ENCODE measurements around the gene RNU6-9. TPM values are rescaled to one million over a fixed set of nuclear protein-coding genes. Genes with fewer than 3 reads are reported as not detected.
"Not testable (repeated sequence)": the region's sequence is repeated elsewhere in the genome, so short reads cannot be mapped to it uniquely, and the experiment has no call there.

Gene RNU6-9
- total RNA-seq, 1 donor from 2014 or later, result not detected

DNA sequence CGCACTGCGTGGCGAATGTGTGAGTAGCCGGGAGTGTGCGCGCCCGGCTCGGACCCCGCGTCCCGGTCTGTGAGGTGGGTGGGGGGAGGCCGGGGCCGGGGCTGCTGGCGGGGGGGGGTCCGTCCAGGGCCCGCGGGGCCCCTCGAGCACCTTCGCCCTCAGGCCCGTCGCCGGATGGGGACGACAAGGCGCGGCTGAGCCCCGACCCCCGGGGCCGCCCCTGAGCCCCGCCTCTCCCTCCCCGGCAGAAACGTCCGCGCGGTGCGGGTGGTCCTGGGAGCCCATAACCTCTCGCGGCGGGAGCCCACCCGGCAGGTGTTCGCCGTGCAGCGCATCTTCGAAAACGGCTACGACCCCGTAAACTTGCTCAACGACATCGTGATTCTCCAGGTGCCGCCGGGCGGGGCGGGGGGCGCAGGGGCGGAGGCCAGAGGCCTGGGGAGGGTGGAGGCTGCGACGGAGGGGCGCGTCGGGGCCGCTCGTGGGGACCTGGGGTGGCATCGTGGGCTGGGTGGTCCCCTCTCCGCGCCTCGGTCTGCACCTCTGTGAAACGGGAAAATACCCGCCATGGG, 40.2 kb upstream of the RNU6-9 start:
- H3K27me3 Mint-ChIP-seq (ENCODE audit: unreplicated experiment), result no peaks in the 10 kb centered on the region
- no peak overlapping the region for H3K4me3 Mint-ChIP-seq (ENCODE audit: unreplicated experiment)
- H3K4me1 Mint-ChIP-seq (ENCODE audit: low read depth, unreplicated experiment), result no peaks in the 10 kb centered on the region
- no peak overlapping the region for H3K27ac Mint-ChIP-seq (ENCODE audit: unreplicated experiment)
- DNase-seq, result no peak
- H3K36me3 Mint-ChIP-seq (ENCODE audit: unreplicated experiment), result no peaks in the 10 kb centered on the region
- peaks cover 4% of the 10 kb centered on the region for H3K9me3 Mint-ChIP-seq (ENCODE audit: unreplicated experiment)
- TF ChIP-seq, protein P1, sequence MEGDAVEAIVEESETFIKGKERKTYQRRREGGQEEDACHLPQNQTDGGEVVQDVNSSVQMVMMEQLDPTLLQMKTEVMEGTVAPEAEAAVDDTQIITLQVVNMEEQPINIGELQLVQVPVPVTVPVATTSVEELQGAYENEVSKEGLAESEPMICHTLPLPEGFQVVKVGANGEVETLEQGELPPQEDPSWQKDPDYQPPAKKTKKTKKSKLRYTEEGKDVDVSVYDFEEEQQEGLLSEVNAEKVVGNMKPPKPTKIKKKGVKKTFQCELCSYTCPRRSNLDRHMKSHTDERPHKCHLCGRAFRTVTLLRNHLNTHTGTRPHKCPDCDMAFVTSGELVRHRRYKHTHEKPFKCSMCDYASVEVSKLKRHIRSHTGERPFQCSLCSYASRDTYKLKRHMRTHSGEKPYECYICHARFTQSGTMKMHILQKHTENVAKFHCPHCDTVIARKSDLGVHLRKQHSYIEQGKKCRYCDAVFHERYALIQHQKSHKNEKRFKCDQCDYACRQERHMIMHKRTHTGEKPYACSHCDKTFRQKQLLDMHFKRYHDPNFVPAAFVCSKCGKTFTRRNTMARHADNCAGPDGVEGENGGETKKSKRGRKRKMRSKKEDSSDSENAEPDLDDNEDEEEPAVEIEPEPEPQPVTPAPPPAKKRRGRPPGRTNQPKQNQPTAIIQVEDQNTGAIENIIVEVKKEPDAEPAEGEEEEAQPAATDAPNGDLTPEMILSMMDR (IDR thresholded peaks at IDR 0.05; ENCODE audit: partially characterized antibody, unreplicated experiment), result no peak

DNA sequence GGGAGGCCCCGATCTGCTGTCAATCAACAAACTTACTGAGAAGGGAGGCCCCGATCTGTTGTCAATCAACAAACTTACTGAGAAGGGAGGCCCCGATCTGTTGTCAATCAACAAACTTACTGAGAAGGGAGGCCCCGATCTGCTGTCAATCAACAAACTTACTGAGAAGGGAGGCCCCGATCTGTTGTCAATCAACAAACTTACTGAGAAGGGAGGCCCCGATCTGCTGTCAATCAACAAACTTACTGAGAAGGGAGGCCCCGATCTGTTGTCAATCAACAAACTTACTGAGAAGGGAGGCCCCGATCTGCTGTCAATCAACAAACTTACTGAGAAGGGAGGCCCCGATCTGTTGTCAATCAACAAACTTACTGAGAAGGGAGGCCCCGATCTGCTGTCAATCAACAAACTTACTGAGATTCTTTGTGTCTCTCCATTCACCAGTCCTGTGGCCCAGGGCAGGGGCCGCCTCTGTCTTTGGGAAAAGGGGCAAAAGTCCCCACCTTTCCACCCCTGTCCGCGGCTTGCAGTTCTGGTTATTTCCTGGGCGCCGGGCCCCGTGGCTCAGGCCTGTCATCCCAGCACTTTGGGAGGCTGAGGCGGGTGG, 39.6 kb upstream of the RNU6-9 start:
- DNase-seq; H3K4me3 Mint-ChIP-seq (ENCODE audit: unreplicated experiment); H3K9me3 Mint-ChIP-seq (ENCODE audit: unreplicated experiment); H3K27me3 Mint-ChIP-seq (ENCODE audit: unreplicated experiment); H3K27ac Mint-ChIP-seq (ENCODE audit: unreplicated experiment); H3K4me1 Mint-ChIP-seq (ENCODE audit: low read depth, unreplicated experiment); H3K36me3 Mint-ChIP-seq (ENCODE audit: unreplicated experiment): not testable (repeated sequence)

DNA sequence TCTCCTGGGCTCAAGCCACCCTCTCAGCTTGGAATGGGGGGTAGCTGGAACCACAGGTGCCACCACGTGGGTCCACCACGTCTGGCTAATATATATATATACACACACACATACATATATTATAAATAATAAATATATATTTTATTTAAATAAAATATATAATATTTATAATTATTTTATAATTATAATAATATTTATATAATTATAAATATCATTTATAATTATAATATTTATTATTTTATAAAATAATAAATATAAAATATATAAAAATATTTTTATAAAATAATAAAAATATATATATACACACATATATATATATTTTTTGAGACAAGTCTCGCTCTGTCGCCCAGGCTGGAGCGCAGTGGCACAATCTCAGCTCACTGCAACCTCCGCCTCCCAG, 38.7 kb upstream of the RNU6-9 start:
- Mint-ChIP-seq H3K27me3 (ENCODE audit: unreplicated experiment) (no peaks in the 10 kb centered on the region), H3K36me3 (ENCODE audit: unreplicated experiment) (no peaks in the 10 kb centered on the region), H3K4me1 (ENCODE audit: low read depth, unreplicated experiment) (no peaks in the 10 kb centered on the region), H3K4me3 (ENCODE audit: unreplicated experiment) (no peak overlapping the region), H3K27ac (ENCODE audit: unreplicated experiment) (no peak overlapping the region), H3K9me3 (ENCODE audit: unreplicated experiment) (peaks cover 4% of the 10 kb centered on the region)
- no peak for DNase-seq
- TF ChIP-seq, protein P1 (IDR thresholded peaks at IDR 0.05; ENCODE audit: partially characterized antibody, unreplicated experiment), result no peak

DNA sequence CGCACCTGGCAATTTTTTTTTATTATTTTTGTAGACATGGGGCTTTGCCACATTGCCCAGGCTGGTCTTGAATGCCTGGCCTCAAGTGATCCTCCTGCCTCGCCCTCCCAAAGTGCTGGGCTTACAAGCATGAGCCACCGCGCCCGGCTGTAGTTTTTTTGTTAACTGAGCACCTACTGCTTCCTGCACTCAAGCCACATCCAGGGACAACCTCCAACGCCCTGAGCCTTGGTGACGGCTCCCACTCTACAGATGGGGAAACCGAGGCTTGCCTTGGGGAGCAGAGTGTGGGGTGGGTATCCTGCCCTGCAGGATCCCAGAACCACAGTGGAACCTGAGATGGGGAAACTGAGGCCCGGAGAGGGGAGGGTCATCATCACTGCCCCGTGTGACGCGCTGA, 38.1 kb upstream of the RNU6-9 start:
- TF ChIP-seq, protein P1 (IDR thresholded peaks at IDR 0.05; ENCODE audit: partially characterized antibody, unreplicated experiment), result no peak
- Mint-ChIP-seq H3K27ac (ENCODE audit: unreplicated experiment) (no peak overlapping the region), H3K9me3 (ENCODE audit: unreplicated experiment) (peaks cover 4% of the 10 kb centered on the region), H3K4me3 (ENCODE audit: unreplicated experiment) (no peak overlapping the region), H3K27me3 (ENCODE audit: unreplicated experiment) (peaks cover 3% of the 10 kb centered on the region), H3K36me3 (ENCODE audit: unreplicated experiment) (no peaks in the 10 kb centered on the region), H3K4me1 (ENCODE audit: low read depth, unreplicated experiment) (no peaks in the 10 kb centered on the region)
- no peak for DNase-seq

DNA sequence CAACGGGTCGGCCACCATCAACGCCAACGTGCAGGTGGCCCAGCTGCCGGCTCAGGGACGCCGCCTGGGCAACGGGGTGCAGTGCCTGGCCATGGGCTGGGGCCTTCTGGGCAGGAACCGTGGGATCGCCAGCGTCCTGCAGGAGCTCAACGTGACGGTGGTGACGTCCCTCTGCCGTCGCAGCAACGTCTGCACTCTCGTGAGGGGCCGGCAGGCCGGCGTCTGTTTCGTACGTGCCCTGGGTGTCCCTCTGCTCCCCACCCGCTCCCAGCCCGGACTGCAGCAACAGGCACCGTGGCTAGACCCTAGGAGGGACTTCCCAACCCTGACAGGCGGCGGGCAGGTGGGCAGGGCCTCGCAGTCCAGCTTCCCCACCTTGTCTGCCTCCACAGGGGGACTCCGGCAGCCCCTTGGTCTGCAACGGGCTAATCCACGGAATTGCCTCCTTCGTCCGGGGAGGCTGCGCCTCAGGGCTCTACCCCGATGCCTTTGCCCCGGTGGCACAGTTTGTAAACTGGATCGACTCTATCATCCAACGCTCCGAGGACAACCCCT, 37.6 kb upstream of the RNU6-9 start:
- no peak for DNase-seq
- peaks cover 3% of the 10 kb centered on the region for H3K27me3 Mint-ChIP-seq (ENCODE audit: unreplicated experiment)
- H3K4me1 Mint-ChIP-seq (ENCODE audit: low read depth, unreplicated experiment), result no peaks in the 10 kb centered on the region
- peaks cover 4% of the 10 kb centered on the region for H3K9me3 Mint-ChIP-seq (ENCODE audit: unreplicated experiment)
- H3K4me3 Mint-ChIP-seq (ENCODE audit: unreplicated experiment), result no peak overlapping the region
- TF ChIP-seq, protein P1 (IDR thresholded peaks at IDR 0.05; ENCODE audit: partially characterized antibody, unreplicated experiment), result no peak
- H3K27ac Mint-ChIP-seq (ENCODE audit: unreplicated experiment), result no peak overlapping the region
- no peaks in the 10 kb centered on the region for H3K36me3 Mint-ChIP-seq (ENCODE audit: unreplicated experiment)
